GM18502 (cell line): Measurements from ENCODE around the gene TBC1D9B.

Experiments used
- ATAC-seq: cut with Tn5 transposase; IDR thresholded peaks from one replicate; pipeline ENCODE4 v1.9.1; 2021; ENCODE audit warnings: mild to moderate bottlenecking; ENCODE audit not compliant: unreplicated experiment, poor library complexity

Gene TBC1D9B

DNA sequence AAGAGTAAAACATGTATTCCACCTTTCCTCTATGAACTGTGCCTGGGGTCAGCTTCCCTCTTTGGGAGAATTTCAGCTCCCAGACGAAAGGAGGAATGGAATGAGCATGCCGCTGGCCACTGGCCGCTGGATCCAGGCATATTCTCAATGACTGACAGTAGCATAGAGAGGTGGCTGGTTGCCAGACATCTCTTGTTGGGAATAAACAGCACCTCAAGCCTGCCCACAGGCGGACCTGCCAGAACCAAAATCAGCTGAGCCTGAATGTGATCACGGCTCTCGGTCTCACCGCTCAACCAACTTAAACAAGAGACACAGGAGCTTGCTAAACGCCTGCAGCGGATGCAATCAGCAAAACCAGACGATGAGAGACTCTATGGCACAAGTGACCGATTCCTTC, 20.6 kb downstream of the TBC1D9B start:
- ATAC-seq, result no peak

DNA sequence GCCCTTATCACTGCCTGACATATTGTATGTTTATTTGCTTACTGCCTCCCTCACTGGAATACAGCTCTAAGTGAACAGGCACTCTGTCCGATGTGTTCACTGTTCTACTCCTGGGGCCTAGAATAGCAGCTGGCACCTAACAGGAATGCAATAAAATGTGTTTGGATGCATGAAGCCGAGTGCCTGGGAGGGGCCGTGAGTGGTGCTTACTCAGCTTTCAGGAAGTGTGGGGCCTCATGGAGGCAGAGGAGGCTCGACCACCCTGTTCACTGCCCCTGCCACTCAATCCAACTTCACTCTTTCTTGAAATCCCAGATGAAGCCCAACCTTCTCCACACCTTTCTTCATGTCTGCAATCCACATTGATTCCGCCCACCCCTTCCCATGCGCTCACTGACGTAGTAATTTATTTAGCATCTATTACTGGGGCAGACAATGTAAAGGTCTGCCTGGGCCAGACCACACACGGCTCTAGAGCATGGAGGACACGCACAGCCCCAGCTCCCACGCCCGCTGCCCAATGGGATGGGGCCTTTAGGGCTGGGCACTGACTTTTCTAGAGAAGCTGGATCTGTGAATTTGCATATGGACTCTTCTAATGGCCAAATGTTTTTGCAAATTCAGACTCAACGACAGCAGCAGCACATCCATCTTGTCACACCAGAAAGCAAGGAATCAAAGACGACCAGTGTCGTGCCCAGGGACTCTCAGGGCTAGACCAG, 21.3 kb downstream of the TBC1D9B start:
- ATAC-seq, result no peak

DNA sequence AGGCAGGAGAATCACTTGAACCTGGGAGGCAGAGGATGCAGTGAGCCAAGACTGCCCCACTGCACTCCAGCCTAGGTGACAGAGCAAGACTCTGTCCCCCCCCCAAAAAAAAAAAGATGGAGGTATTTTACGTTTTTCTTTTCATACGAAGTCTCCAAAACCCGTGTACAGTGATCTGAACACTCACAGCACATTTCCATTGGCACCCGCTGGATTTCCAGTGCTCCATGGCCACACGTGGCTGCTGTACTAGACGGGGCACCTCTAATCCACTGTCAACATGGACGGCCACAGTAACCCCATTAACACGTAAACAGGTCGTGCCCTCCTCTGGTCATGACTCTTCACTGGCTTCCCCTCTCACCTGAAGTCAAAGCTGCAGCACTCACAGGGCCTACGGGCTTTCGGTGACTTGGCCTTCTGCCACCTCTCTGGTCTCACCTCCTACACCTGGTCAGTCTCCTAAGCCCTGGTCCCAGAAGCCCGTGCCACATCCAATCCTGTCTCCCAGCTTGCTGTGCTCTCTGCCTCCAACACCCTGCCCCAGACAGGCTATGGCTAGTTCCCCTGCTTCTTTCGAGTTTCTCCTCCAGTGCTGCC, 22.1 kb downstream of the TBC1D9B start:
- ATAC-seq, result no peak

DNA sequence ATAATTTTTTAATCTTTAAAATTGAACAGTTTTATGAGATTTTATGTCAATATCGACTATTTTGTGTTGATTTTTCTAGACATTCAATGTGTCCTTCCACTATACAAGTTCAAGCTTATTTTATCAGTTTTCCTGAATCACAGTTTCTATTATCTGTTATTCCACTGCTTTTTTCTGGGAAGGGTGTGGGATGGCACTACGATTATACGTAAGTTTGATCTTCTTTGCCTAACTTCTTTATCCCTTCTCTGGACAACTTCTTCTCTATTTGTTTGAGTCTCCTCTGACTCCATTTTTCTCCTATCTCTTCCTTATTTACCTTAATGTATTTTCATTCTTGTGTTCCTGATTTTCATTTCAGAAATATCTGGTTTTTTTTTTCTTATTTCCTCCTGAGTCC, 24.5 kb downstream of the TBC1D9B start:
- no peak for ATAC-seq

DNA sequence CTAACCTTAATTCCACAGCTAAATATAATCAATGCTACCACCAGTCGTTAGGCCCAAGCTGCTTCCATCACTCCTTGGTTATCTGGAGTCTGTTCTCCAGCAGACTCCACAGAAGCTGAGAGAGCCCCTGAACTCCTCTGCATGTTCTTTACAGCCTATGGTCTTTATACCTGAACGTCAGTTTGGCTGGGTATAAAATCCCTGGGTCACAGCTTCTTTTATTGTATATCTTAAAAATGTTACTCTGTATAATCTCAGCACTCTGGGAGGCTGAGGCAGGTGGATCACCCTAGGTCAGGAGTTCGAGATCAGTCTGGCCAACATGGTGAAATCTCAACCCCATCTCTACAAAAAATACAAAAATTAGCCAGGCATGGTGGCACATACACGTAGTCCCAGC, 25.4 kb downstream of the TBC1D9B start:
- no peak for ATAC-seq

DNA sequence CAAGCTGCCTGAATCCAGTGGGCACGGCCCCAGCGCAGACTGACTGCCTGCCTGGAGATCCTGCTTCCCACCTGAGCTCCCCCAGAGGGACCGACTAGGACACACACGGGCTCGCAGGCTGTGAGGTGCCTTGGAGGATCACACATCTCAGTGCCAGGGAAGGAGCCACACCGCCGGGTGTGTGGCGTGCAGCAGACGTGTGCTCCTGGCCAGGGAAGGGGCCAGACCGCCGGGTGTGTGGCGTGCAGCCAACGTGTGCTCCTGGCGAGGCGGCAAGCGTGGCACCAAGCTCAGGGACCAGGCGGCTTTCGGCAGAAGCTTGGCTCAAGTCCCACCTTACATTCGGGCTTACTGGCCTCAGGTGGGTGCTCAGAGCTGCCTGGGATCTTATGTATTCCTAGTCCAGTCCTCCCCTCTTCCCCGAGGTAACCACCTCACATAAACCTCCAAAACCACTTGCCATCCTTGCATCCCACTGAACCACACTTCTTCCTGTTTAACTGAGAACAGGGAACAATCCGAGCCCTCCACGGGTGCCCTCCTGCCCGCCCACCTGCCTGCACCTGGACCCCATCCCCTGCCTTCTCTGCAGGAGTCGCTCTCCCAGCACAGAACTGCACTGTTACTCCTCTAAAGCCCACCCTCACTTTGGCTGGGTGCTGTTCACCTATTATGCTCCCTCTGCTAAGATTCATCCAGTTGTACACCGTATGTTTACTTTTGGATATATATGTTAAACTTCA, 26.7 kb downstream of the TBC1D9B start:
- no peak for ATAC-seq

DNA sequence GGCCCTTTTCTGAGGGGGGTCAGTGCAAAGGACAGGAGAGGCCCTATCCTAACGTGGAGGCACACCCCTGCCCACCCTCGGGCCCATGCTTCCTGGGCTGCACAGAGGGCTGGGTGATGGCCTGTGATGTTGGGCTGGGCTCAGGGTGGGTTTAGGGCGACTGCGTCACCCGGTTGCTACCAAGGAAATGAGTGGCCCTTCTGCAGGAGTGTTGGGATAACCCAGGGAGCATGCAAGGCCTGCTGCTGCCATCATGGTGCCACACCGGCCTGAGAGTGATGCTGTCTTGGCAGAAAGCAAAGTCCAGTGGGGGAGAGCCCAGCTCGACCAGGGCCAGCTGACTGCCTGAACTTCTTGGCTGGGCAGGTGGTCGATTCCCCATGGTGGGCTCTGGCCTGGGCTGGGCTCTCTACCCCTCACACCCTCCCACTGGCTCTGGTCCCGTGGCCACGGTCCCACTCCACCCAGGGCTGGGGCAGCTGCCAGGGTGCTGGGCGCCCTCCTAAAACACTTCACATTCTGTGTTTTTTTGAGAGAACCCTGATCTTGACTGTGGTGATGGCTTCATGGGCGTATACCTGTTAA, 27.5 kb downstream of the TBC1D9B start:
- no peak for ATAC-seq

DNA sequence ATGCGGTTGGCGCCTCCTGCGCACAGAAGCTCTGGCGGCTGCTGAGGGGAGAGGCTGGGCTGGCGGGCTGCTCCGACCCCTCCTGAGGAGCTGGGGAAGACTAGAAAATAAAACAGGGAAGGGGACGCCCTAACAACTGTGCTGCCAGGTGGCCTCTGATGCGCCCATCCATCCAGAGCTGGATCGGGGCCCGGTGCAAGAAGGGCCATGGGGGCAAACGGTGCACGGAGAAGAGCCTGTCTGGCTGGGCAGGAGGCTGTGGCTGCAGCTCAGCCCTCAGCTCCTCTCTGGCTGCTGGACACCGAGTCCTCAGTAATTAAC, 28.0 kb downstream of the TBC1D9B start:
- no peak for ATAC-seq

DNA sequence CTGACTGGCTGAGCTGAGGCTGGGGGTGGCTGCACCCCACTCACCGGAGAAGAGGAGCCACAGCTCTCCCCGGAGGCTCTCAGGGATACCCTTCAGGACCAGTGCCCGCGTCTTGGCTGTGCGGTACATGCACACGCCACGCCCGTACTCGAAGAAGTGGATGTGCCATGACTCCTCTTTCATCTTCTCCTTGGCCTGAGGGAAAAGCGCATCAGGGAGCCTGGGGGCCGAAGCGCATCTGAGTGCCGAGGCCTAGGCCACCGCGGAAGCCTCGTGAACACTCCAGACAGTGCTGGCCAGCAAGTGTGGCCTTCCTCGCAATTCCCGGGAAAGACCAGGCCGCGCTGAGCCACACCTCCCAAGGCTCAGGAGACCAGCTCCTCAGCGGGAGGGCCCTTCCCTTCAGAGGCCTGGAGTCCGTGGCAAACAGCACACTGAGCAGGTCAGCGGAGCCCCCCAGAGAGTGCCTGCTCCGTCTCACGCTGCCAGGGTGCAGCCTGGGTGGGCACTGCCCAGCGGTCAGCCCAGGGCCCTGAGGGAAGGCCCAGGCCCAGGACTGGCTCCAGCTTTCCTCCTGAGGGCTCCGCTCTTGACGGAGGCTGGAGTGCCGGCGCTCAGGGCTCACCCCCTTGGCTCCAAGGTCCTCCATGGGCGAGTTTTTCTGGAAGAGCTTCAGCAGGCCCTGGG, 28.6 kb downstream of the TBC1D9B start:
- no peak for ATAC-seq

DNA sequence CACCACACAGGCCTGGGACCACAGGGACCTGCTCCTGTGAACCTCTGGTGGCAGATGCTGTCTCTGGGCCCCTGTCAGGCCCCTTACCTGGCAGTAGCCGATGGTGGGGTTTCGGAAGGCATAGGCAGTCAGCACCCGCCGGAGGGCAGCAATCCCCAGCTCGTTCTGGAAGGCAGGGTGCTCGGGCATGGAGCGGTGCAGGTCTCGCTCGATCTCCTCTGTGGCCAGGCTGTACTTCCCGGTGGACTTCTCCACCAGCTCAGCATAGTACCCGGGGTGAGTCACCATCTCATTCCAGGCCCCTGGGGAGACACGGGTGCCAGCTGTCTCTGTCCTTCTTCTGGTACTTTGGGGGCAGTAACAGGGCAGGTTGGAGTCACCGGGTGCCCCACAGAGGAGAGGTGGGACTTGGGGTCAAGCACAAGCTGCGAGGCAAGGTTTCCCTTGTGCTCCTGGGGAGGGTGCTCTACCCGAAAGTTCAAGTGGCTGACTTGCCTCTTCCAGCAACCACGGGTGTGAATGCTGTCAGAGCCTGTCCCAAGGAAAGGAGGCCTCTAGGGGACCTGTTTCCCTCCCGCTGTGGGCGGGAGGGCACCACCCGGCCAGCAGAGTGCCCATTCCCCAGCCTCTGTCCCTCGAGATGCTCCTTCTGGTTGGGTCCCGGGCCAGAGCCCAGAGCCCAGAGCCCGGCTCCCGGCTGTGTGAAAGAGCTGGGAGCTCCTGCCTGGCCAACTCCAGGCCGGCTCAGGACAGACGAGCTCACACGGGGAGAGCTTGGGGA, 29.3 kb downstream of the TBC1D9B start:
- no peak for ATAC-seq

DNA sequence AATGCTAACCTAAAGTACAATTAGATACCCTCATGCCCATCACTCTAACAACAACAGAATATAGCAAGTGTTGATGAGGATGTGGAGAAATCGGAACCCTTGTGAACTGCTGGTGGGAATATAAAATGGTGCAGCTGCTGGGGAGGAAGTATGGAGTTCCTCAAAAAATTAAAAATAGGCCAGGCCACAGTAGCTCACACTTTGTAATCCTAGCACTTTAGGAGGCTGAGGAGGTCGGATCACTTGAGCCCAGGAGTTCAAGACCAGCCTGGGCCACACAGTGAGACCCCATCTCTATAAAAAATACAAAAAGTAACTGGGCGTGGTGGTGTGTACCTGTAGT, 31.1 kb downstream of the TBC1D9B start:
- no peak for ATAC-seq

DNA sequence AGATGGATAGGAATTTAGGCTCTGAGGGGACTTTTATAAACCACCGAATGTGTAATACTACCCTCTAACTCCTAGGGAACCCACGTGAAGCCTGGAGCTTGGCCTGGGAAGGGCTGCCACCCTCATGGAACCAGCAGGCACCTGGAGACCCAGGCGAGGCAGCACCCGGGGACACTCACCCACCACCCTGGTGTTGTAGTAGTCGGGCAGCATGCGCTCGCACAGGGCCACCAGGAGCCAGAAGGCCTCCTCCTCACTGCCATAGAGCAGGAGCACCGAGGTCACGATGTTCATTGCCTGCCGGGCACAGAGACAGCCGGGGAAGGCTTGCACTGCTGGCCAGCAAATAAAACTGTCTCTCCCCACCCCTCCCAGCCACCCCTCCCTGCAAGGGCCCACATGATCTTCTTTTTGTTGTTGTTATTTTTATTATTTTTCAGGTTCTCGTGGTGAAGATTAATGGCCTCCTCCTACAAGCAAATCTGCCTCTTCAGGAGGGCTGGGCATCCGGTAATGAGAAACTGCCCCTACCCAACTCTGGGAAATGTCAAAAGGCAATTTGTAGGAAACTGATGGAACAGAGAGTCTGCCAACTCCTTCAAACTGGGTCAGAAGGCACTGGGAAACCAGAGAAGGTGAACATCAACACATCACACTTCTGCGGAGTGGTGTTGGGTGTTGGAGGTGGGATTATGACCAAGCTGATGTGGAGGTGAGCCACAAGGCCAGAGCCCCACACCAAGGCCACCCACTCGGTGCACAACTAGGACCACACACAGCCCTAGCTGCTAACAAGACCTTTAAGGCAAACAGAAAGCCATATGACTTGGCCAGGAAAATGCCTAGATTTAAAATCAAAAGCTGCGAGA, 31.7 kb downstream of the TBC1D9B start:
- no peak for ATAC-seq

DNA sequence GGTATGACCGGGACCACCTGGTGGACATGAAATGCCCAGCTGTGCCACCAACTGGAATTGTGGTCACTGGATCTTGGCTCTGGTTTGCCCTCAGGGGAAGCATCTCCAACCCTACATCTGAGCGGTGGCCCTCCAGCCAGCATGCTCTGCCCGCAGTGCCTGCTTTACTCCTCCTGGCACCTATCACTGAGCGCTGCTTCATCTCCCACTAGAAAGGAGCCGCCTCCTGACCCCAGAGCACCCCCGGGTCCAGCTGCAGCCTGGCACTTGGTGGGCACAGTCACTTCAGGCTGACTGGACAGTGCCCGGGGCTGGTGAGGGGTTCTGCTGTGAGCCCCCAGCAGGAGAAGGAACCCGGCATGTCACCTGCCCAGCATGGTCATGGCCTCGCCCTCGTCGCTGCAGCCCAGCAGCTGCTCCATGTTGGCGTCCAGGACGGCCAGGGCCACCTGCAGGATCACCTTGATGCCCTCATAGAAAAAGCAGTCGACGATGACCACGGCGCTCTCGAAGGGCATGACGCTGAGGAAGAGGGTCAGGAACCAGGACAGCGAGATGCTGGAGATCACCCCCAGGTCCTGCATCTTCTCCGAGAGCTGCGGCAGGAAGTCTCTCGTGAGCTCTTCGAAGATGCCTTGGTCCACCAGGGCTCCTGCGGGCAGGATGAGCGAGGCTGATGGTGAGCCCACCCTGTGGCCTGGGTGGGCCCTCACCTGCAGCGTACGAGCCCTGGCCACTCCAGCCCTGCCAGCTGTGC, 33.0 kb downstream of the TBC1D9B start:
- ATAC-seq, result no peak

DNA sequence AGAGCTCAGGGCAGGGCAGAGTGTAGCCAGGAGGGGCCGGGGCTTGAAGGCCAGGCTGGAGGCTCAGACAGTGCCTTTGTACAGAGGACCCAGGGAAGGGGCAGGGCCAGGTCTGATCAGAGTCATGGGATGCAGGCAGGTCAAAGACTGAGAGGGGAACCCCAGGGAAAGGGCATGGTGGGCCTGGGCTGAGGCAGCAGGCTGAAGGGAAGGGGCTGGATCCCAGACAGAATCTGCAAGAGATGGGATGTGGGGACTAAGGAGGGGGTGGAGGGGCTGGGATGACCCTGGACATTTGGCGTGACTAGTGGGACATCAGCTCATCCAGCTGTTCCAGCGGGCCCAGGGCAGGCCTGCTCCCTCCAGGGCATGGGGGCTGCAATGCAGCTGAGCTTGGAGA, 33.6 kb downstream of the TBC1D9B start:
- no peak for ATAC-seq

DNA sequence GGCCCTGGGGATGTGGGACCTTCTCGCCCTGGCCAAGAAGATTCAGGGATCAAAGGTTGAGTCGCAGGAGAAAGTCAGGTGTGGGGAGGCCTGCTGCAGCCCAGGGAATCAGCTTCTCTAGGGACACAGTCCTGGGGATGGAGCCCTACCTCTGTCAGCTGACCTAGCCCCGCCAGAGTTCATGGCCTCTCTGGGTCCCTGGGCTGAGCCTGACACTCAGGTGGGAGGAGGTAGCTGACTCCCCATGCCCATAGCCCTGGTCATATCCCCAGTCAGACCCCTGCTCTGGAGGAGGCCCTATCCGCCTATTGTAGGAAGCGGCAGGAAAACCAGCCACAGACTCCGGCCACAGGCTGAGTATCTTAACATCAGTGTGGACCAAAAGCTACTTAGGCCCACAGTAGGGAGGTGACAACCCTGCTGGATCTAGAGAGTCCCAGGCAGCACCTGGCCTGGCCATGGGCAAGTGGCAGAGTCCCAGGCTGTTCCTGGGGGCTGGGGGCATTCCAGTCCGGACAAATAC, 34.0 kb downstream of the TBC1D9B start:
- ATAC-seq, result no peak

DNA sequence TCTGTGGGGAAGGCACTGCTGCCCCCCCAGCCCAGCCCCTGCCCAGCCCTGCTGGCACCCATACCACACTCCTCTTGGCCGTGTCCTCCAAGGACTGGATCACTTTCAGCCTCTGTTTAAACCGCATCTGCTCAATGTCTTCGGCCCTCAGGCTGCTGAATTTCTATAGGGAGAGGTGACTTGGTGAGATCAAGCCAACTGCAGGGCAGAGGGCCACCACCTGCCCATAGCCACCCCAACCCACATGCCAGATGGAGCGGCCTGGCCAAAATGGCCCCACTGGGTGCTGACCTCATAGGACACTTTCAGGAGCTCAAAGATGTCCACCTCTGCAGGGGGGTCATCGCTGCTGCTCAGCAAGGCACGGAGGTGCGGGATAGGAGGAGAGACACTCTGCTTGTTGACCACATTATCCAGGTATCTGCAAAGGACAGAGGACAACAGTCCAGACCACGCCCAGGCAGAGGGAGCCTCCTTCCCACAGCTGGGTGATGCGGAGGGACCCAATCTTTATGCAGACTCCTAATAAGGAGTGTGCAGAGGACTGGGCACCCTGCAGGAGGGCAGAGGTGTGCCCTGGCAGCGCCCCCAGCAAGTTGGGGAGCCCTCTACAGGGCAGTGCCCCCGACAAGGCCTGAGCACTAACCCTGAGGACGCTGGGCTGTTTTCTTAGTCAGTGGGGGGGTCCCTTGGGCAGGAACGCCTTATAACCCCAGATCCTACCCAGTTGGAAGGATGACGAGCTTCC, 34.7 kb downstream of the TBC1D9B start:
- no peak for ATAC-seq

DNA sequence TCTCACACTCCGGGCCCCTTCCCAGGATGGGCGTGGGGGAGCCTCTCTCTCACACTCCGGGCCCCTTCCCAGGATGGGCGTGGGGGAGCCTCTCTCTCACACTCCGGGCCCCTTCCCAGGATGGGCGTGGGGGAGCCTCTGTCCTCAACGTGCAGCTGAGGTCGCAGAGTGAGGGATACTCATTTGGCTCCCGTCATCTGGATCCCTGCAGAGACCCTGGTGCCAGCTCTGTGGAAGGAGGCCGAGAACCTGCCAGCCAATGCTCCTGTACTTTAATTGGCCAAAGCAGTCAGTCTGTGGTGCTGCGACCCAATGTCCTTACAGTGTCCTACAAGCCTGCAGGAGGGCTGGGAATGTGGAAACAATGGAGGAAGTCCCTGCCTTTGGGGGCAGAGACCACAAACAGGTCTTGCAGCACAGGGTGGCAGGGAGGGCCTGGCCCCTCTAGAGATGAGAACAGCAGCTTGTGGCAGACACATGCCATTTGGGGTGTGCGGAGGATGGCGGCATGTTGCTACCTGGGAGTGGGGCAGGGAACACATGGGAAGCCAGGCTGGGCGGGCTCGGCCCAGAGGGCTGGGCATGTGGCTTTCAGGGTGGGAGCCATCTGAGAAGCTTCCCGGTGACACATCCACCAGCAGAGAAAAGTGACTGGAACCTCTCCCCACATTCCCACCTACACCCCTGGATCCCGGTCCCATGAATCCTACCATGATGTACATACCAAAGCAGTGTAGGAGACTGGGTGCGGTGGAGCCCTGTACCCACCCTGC, 35.5 kb downstream of the TBC1D9B start:
- no peak for ATAC-seq
